HG02884 (cell line): Measurements from ENCODE around the gene LPCAT2.
"Not testable (repeated sequence)": the region's sequence is repeated elsewhere in the genome, so short reads cannot be mapped to it uniquely, and the experiment has no call there.

ENCODE experiments used
- ATAC-seq: cut with Tn5 transposase; IDR thresholded peaks from one replicate; pipeline ENCODE4 v1.9.1; 2021; ENCODE audit warnings: mild to moderate bottlenecking, moderate library complexity; ENCODE audit not compliant: unreplicated experiment

Gene LPCAT2

DNA sequence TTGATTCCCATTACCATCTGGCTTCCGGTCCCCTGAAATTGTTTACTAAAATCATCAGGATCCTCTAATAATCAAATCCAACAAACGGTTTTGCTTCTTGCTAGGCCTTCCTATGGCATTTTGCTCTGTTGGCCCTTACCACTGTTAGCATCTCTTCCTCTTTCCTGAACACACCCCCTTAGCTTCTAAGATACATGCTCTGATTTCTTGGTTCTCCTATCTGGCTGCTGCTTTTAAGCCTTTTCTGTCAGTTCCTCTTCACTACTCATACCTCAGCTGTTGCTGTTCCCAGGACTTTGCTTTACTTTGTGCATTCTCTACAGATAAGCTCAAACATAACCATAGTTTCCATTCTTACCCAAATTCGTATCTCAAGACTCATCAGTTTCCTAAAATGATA, 69.0 kb downstream of the LPCAT2 start:
- no peak for ATAC-seq

DNA sequence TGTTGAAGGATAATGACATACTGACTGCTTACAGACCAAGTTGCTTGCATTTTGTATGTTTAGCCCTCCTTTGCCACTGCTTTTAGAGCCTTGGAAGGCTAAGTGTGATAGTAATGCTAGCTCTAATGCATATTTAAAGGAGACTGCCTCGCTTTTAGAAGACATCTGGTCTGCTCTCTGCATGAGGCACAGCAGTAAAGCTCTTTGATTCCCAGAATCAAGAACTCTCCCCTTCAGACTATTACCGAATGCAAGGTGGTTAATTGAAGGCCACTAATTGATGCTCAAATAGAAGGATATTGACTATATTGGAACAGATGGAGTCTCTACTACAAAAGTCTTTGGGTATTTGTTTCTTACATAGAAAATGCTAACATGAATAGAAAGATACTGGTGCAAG, 76.8 kb downstream of the LPCAT2 start:
- no peak for ATAC-seq

DNA sequence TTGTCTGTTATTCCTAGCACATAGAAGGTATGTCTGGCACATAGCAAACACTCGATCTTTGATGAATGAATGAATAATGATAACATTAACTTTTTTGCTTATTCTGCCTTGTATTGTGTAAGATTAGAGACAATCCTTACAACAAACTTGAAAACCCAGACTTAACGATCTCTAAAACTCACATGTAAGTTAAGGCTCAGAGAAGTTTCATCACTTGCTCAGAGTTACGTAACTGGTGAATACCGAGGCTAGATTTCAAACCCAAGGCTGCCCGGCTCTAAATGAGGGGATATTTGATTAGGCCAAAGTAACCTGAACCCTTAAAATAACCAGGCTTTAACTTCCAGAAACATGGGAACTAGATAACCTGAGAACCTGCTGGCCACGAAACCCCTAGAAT, 79.9 kb downstream of the LPCAT2 start:
- ATAC-seq, result no peak

DNA sequence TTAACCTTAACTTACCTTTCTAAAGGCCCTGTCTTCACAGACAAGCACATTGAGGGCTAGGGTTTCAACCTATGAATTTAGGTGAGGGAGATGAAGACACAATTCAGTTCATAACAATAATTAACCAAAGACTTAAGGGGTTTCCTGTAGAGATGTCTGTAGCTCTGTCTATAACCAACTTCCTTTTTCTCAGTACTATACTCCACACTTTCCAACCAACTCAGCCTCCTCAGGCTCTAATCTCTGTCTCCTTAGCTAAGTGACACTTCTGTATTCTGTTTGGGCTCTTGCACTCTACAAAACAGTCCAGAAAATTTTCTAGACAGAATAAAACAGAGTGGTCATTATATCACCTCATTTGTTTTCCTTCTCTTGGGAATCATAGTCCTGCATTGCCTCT, 83.4 kb downstream of the LPCAT2 start:
- no peak for ATAC-seq

DNA sequence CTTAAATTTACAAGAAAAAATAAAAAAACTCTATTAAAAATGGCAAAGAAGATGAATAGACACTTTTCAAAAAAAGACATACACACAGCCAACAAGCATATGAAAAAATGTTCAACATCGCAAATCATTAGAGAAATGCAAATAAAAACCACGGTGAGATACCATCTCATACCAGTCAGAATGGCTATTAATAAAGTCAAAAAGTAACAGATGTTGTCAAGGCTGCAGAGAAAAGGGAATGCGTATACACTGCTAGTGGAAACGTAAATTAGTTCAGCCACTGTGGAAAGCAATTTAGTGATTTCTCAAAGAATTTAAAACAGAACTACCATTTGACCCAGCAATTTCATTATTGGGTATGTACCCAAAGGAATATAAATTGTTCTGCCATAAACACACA, 89.1 kb downstream of the LPCAT2 start:
- ATAC-seq, result no peak

DNA sequence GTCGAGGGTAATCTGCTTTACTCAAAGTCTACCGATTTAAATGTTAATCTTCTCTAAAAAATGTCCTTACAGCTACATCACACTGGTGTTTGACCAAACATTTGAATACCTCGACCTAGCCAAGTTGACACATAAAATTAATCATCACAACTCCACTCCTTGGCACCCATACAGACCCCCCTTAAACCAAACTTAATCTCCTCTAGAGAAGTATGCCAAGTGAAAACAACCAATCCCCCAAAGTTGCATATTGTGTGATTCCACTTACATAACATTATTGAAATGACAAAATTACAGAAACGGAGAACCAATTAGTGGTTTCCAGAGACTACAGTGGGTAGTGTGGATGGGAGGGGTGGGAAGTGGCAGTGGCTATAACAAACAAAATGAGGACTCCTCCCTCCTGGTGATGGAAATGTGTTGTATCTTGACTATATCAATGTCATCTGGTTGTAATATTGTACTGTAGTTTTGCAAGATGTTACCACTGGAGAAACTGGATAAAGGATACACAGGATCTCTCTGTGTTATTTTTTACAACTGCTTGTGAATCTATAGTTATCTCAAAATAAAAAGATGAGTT, 97.0 kb downstream of the LPCAT2 start:
- no peak for ATAC-seq

DNA sequence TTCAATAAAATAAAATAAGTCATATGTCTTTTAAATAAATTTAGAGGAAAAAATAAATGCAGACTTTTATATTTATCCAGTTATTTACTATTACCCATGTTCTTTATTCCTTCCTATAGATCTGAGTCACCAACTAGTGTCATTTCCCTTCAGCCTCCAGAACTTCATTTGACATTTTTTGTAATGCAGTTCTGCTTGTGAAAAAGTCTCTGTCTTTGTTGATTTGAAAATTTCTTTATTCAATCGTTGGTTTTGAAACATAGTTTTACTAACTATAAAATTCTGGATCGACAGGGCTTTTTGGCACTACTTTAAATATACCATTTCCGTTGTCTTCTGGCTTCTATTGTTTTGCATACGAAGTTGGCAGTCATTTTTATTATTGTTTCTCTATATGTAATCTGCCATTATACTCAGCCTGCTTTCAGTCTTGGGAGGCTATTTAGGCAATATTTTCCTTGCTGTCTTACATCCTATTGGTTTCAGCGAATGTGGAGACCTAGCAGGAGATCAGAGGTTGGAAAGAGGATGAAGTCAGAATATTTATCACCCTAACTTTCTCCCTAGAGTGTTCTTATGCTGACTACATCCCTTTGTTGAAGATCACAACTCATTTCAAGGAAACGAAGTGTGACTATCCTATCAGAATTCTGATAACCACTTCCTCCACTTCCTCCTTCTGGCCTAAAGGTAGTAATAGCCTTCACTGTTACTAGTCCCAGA, 104.9 kb downstream of the LPCAT2 start:
- no peak for ATAC-seq

DNA sequence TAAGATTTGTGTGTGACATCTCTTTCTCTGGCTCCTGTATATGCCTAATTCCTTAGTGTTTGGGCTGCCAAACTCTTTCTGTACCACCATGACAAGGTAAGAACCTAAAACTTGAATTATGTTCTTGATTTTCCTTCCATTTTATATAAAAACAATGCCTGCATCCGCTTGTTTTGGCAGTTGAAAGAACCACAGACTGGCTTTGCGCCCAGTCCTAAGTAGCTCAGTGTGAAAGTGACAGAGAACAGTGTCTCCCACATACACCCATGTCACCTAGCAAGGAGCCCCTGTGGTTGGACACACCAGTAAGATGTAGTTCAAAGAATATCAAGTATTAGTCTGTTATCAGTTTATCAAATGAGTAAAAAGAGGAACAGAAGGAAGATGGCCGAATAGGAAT, 106.2 kb downstream of the LPCAT2 start:
- no peak for ATAC-seq

DNA sequence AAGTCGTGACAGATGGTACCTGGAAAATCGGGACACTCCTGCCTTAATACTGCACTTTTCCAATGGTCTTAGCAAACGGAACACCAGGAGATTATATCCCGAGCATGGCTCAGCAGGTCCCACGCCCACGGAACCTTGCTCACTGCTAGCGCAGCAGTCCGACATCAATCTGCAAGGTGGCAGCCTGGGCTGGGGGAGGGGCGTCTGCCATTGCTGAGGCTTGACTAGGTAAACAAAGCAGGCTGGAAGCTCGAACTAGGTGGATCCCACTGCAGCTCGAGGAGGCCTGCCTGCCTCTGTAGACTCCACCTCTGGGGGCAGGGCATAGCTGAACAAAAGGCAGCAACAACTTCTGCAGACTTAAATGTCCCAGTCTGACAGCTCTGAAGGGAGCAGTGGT, 106.8 kb downstream of the LPCAT2 start:
- not testable (repeated sequence) for ATAC-seq

DNA sequence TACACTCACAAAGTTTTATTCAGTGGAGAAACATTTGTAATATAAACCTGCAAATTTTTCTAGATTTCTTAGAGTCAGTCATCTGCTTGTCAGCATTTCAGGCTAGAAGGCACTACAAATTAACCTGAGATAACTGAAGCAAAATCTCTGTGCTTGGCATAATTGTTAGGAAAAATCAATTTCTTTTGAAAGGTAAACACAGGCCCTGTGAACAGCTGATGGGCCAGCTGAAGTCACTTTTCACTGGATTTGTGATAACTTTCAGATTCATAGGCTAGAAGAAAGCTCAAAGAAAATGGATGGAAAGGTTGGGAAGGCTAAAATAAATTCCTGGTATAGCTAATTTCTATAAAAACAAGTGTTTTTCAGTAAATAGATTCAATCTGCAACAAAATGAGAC, 112.9 kb downstream of the LPCAT2 start:
- ATAC-seq, result no peak

DNA sequence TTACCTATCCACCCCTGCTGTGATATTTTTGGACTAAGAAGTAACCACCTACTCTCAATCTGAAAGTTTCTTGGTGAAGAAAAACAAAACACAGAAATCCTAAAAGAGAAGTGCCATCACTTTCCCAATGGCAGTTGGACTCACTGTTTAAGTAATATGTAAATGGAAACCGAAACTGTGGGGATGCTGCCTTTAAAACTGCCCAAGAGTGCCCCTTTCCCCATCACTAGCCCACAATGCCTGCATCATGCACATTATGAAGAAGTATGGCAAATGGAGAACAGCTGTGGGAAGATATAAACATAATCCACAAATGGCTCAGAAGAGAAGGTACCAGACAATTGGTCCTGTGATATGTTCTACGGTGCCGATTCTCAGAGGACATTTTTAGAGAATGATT, 113.4 kb downstream of the LPCAT2 start:
- ATAC-seq, result no peak

DNA sequence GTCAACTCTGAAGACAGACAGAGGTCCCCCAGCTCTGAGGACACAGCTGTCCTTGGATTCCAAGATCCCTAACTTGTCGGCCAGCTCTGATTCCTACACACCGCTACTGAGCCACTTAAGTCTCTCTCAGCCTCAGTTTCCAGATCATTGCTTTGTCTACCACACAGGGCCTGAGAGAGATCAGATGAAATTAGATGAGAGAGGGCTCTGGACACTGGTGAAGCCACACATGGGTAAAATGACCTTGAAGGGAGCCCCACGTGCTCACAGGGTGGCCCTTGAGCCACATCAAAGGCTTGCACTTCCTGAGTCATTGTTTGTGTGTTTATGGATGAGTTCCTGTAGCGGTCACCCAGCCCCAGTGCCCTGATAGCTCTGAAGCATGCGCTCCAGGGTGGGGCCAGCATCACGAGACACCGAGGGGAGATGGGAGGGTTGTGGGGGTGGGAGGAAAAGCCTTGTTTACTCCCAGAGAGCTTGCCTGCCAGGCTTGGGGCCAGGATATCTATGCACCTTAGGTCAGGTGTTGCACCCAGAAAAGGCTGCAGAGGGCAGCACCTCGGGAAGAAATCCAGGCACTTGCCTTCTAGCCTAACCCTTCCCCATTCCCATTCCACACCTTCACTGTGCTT, 114.2 kb downstream of the LPCAT2 start:
- no peak for ATAC-seq

DNA sequence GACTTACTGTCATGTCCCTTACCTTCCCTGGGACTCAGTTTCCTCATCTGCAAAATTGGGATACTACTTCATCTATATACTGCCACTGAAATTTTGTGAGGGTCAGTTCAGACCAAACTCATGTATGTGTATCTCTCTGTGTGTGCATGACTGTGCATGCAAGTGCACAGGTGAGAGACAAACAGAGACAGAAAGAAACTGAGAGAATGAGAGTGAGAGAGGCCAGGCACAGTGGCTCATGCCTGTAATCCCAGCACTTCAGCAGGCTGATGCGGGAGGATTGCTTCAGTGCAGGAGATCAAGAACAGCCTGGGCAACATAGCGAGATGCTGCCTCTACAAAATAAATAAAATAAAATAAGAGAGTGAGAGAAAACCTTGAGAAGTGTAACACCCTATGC, 114.8 kb downstream of the LPCAT2 start:
- no peak for ATAC-seq

DNA sequence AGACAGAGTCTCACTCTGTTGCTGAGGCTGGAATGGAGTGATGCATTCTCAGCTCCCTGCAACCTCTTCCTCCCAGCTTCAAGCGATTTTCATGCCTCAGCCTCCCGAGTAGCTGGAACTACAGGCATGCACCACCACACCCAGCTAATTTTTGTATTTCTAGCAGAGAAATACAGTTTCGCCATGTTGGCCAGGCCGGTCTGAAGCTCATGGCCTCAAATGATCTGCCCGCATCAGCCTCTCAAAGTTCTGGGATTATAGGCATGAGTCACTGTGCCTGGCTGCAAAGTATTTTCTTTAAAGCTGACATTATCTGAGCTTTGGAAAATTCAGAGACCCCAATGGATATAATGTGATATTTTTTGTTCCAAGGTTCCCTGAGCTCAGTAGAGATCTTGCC, 115.8 kb downstream of the LPCAT2 start:
- ATAC-seq, result no peak

DNA sequence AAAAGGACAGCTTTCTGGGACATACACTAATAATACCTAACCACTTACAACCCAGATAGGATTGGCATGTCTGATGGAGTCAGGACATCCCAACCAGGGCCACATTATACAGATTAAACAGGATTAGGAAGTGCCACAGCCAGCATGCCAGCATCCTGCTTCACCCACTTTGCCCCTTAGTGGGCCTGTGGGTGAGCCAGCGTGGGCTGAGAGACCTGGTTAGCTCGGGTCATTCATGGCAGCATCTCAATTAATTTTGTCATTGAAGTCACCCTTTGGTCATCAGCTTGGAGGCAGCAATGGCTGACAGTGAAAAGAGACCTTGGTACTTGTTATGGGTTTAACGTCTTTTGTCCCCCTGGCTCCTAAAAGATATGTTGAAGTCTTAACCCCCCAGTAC, 117.0 kb downstream of the LPCAT2 start:
- ATAC-seq, result no peak

DNA sequence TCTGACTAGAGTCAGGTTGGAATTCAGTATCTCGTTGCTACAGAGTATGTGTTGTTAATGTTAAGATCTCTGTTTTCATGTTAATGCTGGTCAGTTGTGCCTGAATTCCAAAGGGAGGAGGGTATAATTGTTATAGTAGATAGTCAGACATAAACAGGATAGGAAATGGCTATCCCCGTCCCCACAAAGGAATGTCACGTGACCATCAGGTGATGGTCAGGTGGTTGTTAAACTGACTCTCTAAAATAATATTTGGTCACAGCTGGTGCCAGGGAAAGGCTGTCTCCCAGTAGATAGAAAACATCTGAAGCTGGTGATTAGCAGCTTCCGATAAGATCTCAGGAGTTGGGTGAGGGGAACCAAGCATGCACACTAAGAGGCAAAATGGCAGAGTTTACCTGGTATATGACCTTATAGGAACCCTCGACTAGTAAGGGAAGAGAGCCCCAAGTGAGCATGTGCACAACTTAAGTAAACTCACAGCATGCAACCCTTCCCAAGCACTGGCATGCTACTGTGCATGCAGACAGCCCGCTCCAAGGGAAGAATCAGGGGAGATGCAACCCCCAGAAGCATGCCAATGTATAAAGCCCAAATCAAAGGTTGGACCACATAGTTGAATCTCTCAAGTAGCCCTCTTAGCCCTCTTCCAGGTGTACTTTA, 119.6 kb downstream of the LPCAT2 start:
- ATAC-seq, result no peak

DNA sequence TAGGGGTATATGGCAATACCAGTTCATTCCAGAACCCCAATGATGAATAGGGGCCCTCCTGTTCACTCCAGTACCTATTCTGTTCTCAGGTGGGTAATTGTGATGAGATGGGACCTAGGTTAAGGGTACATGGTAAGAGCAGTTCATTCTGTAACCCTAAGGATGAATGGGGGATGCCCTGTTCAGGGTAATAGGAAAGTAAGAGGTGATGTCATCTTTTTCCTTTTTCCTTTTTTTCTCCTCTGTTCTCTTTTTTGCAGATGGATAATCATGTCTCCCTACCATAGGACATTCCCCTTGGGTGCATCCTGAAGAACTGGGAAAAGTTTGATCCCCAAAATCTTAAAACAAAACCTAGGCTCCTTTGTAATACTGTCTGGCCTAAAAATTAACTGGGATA, 121.9 kb downstream of the LPCAT2 start:
- ATAC-seq, result no peak

DNA sequence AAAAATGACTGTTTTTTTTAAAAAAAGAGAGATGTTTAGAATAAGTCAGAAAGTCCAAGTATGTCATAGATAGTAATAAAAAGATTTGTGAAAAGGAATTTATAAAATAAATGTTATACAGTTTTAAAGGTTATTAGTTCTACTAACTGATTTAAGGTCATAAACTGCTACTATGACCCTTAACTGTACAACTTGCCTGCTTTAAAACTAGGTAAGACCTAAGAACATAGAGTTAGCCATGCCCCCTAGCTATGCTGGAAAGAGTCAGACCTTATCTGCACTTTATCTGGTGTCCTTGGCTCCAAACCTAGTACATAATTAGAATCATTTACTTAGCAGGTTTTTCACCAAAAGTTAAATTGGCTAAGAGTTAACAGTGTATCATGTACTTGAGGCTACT, 123.4 kb downstream of the LPCAT2 start:
- no peak for ATAC-seq

DNA sequence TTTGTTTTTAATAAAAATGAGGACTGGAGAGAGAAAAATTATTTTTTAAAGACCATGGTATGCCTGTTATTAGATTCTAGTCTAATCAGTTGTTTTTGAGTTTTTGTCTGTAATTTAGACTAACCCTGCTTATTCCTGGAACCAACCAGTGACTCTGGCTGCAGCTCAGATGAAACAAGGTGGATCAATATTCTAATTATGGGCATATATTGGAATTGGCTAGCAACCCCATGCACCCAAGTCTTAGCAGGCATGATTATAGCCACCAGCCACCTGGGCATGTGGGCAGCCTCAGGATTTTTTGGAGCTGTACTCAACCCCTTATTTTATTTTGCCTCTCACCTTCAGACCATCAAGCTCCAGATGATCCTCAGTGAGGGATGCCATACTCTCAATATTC, 125.3 kb downstream of the LPCAT2 start:
- ATAC-seq, result no peak
